RWPE2 (cell line): ENCODE data around the gene MID1IP1.

Source experiments
- ATAC-seq: fragments of 200-7000 bp; cut with Tn5 transposase; 3 replicates; pipeline ENCODE4 v1.9.1; 2021; ENCODE audit warnings: low read depth
- DNase-seq: peaks from one replicate; pipeline ENCODE4 v3.0.0-alpha.2; 2020; ENCODE audit warnings: low spot score
- H3K27ac ChIP-seq: fragments of 450-650 bp; 2 replicates; pipeline ENCODE4 v1.5.1; 2017; ENCODE audit warnings: mild to moderate bottlenecking; ENCODE audit not compliant: poor library complexity, severe bottlenecking
- H3K27me3 ChIP-seq: fragments of 250-450 bp; sonication (Bioruptor Pico); 2 replicates; pipeline ENCODE4 v1.5.1; 2021; ENCODE audit warnings: mild to moderate bottlenecking, moderate library complexity; ENCODE audit not compliant: insufficient read depth, poor library complexity, severe bottlenecking
- H3K36me3 ChIP-seq: fragments of 250-450 bp; sonication (Bioruptor Pico); 2 replicates; pipeline ENCODE4 v1.5.1; 2020; ENCODE audit warnings: low read depth, mild to moderate bottlenecking, moderate library complexity
- H3K4me1 ChIP-seq: fragments of 250-450 bp; sonication (Bioruptor Pico); 2 replicates; pipeline ENCODE4 v1.5.1; 2021; ENCODE audit warnings: mild to moderate bottlenecking, moderate library complexity; ENCODE audit not compliant: insufficient read depth, poor library complexity, severe bottlenecking
- H3K4me3 ChIP-seq: fragments of 250-450 bp; sonication (Bioruptor Pico); 2 replicates; pipeline ENCODE4 v1.5.1; 2021; ENCODE audit warnings: mild to moderate bottlenecking, moderate library complexity; ENCODE audit not compliant: severe bottlenecking
- H3K9me3 ChIP-seq: fragments of 250-450 bp; sonication (Bioruptor Pico); 2 replicates; pipeline ENCODE4 v1.5.1; 2021; ENCODE audit warnings: mild to moderate bottlenecking, moderate library complexity; ENCODE audit not compliant: severe bottlenecking
- TF ChIP-seq, protein P1 (sequence below): fragments of 450-650 bp; IDR thresholded peaks from one replicate; pipeline ENCODE4 v1.5.1; 2017; ENCODE audit warnings: mild to moderate bottlenecking, moderate library complexity; ENCODE audit not compliant: poor library complexity, severe bottlenecking

Gene MID1IP1

DNA sequence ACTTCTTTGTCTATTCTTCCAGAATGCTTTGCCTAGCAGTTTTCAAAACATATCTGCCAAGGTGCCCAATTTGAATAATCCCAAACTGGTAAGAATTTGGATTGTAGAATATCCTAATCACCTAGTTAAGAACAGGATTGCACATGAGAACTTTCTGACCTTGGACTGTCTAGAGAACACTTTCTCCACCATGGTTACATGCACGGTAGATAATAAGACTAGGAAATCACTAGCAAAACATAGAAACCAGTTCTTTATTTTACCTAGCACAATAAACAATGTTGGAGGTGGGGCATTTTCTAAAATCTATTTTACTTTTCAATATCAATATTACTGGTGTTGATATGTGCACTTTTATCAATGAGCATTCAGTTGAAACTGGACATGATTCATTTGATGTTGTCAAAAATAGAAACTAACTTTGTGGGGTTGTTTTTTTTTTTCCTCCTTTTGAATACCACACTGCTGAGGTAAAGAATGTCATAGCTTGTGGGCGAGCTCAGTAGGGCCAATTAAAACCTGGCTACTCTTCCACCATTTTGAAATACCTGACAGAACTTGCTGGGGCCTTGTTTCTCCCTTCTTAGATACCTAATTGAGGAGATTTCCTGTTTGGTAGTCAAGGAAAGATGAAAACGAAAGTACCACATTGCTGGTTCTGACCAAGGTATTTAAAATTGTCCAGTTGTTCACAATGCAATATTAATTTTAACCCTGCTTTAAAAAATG lies 10.4 kb downstream of the MID1IP1 start:
- no peaks in the 10 kb centered on the region for H3K4me1 ChIP-seq
- H3K27me3 ChIP-seq = no peaks in the 10 kb centered on the region
- H3K36me3 ChIP-seq = peaks cover 3% of the 10 kb centered on the region
- H3K4me3 ChIP-seq = no peak overlapping the region
- peak overlapping the region; percentile 12 for H3K27ac ChIP-seq
- DNase-seq (no peak), ATAC-seq (peak; percentile 55; the same call in 1 of the 3 replicates)
- TF ChIP-seq, protein P1, sequence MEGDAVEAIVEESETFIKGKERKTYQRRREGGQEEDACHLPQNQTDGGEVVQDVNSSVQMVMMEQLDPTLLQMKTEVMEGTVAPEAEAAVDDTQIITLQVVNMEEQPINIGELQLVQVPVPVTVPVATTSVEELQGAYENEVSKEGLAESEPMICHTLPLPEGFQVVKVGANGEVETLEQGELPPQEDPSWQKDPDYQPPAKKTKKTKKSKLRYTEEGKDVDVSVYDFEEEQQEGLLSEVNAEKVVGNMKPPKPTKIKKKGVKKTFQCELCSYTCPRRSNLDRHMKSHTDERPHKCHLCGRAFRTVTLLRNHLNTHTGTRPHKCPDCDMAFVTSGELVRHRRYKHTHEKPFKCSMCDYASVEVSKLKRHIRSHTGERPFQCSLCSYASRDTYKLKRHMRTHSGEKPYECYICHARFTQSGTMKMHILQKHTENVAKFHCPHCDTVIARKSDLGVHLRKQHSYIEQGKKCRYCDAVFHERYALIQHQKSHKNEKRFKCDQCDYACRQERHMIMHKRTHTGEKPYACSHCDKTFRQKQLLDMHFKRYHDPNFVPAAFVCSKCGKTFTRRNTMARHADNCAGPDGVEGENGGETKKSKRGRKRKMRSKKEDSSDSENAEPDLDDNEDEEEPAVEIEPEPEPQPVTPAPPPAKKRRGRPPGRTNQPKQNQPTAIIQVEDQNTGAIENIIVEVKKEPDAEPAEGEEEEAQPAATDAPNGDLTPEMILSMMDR = no peak
- no peaks in the 10 kb centered on the region for H3K9me3 ChIP-seq

DNA sequence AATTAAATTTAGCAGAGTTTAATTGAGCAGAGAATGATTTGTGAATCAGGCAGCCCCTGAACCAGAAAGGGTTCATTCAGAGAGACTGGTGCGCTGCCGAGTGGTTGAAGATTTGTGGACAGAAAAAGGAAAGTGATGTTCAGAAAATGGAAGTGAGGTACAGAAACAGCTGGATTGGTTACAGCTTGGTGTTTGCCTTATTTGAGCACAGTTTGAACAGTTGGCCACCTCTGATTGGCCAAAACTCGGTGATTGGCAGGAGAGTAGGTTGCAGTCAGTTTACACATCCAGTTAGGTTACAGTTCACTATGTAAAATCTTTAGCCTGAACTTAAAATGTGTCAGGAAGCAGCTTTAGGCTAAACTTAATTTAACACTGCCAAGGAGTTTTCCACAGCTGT lies 14.9 kb downstream of the MID1IP1 start:
- Histone ChIP-seq H3K36me3 (no peaks in the 10 kb centered on the region), H3K9me3 (no peaks in the 10 kb centered on the region), H3K27me3 (no peaks in the 10 kb centered on the region), H3K4me1 (peaks cover 5% of the 10 kb centered on the region), H3K4me3 (no peak overlapping the region), H3K27ac (no peak overlapping the region)
- ATAC-seq = no peak
- DNase-seq = no peak
- TF ChIP-seq, protein P1 = no peak

DNA sequence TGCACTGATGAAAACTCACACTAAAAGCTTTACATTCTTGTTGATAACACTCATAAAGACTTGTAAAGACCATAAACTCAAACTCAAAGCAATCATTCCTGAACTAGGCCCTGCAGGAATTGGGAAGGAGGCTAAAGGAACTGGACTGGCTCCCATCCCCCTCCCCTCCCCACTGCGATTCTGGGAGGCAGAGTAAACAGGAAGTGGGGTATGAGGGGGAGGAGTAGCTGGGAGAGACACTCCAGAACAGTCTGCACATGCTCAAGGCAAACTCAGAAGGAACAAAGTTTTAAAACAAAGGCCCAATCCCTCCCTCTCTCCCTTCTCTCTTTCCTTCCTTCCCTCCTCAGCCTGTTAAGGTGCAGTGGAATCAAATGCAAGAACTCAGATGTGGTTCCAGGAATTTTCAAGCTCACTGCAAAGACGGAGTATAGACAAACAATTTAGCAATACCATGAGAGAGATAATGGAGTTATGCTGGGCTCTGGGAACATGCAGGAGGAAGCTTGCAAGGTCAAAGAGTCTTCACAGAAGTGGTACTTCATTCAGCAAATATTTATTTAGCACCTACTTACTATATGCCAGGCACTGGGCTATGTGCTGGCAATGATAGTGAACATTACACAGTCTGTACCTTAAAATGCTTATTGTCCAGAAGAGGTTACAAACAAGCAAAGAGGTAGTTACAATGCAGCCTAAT lies 15.9 kb downstream of the MID1IP1 start:
- Histone ChIP-seq H3K9me3 (no peaks in the 10 kb centered on the region), H3K27me3 (no peaks in the 10 kb centered on the region), H3K4me1 (peaks cover 5% of the 10 kb centered on the region), H3K36me3 (no peaks in the 10 kb centered on the region), H3K4me3 (no peak overlapping the region), H3K27ac (no peak overlapping the region)
- DNase-seq (no peak), ATAC-seq (no peak)
- TF ChIP-seq, protein P1 = no peak

DNA sequence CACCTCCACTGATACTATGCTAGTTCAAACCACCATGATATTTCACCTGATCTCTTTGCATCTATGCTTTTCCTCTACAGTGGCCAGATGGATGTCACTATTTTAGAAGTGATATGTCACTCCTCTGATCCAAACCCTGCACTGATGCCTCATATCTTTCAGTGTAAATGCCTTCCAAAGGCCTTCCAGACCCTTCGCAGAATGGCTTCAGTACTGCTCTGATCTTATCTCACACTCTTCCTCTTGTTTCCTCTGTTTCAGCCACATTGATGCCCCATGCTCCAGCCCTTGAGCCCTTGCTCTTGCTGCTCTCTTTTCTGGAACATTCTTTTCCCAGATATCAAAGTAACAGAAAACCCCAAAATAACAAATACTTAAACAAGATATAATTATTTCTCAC lies 17.9 kb downstream of the MID1IP1 start:
- TF ChIP-seq, protein P1 = no peak
- ATAC-seq = no peak
- Histone ChIP-seq H3K4me3 (no peak overlapping the region), H3K9me3 (no peaks in the 10 kb centered on the region), H3K27me3 (no peaks in the 10 kb centered on the region), H3K27ac (no peak overlapping the region), H3K4me1 (peaks cover 5% of the 10 kb centered on the region), H3K36me3 (no peaks in the 10 kb centered on the region)
- DNase-seq = no peak

DNA sequence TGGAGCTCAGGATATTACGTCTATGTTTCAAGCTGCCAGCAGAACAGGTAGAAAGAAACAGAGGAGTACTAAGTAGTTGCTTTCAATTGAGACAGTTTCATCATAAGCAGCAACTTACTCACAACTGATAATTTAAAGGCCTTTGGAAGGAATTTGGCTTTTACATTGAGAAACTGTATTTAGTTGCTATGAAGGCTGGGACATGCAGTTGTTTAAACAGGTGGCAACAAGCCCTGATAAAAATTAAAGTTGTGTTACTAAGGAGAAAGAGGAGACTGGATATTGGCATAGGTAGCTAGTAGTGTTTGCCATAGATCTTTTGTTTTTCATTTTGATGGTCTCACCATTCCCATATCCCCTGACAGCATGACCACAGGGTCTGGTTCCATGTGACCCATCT lies 18.4 kb downstream of the MID1IP1 start:
- no peak for DNase-seq
- H3K27me3 ChIP-seq = no peaks in the 10 kb centered on the region
- H3K9me3 ChIP-seq = no peaks in the 10 kb centered on the region
- TF ChIP-seq, protein P1 = no peak
- H3K36me3 ChIP-seq = no peaks in the 10 kb centered on the region
- no peak overlapping the region for H3K4me3 ChIP-seq
- ATAC-seq = no peak
- peaks cover 5% of the 10 kb centered on the region for H3K4me1 ChIP-seq
- no peak overlapping the region for H3K27ac ChIP-seq
